Measurements from ENCODE around the gene HJURP.
"Not testable (repeated sequence)": the region's sequence is repeated elsewhere in the genome, so short reads cannot be mapped to it uniquely, and the experiment has no call there.

GRCh38 chr2:233872125-233872524 lies 17.8 kb upstream of the HJURP start:
- not testable (repeated sequence) for TF ChIP-seq CTCF (IDR thresholded peaks at IDR 0.05; ENCODE audit: borderline replicate concordance, extremely low read depth, low read length, poor library complexity, severe bottlenecking); EZH2 (IDR thresholded peaks at IDR 0.05; ENCODE audit: borderline replicate concordance, low read depth, low read length, severe bottlenecking)
